Fibroblast of lung (primary cell): ENCODE results near the gene ABCA5. TPM values are rescaled to one million over a fixed set of nuclear protein-coding genes. Genes with fewer than 3 reads are reported as not detected.

Source experiments
- DNase-seq, 2 donors: peaks; one replicate each; pipeline versions ENCODE4 v3.0.0 to v3.0.0-alpha.2; 2010; ENCODE audit warnings: low read depth in 2 of 2
- H2AFZ ChIP-seq: 2 replicates; pipeline ENCODE4 v1.5.1; 2012; ENCODE audit warnings: low read length, control low read depth, inconsistent platforms
- H3K27ac ChIP-seq: 2 replicates; pipeline ENCODE4 v1.5.1; 2011; ENCODE audit warnings: low read length, control low read depth; ENCODE audit not compliant: insufficient read depth
- H3K27me3 ChIP-seq: 2 replicates; pipeline ENCODE4 v1.5.1; 2011; ENCODE audit warnings: mild to moderate bottlenecking, low read length; ENCODE audit not compliant: control insufficient read depth, insufficient read depth
- H3K36me3 ChIP-seq: 2 replicates; pipeline ENCODE4 v1.5.1; 2011; ENCODE audit warnings: low read length; ENCODE audit not compliant: control insufficient read depth, insufficient read depth
- H3K4me1 ChIP-seq: 2 replicates; pipeline ENCODE4 v1.5.1; 2011; ENCODE audit warnings: low read length; ENCODE audit not compliant: control insufficient read depth, insufficient read depth; ENCODE audit errors: extremely low read depth
- H3K4me2 ChIP-seq: 2 replicates; pipeline ENCODE4 v1.5.1; 2011; ENCODE audit warnings: low read length, control low read depth; ENCODE audit not compliant: insufficient read depth; ENCODE audit errors: extremely low read depth
- H3K4me3 ChIP-seq, 4 experiments: fragments of 200-600 bp in 1 of 4; sonication (generic) in 1 of 4; replicated peaks in 1 of 4; 2 replicates each; pipeline ENCODE4 v1.5.1; 2011 to 2016; ENCODE audit warnings: low read length in 4 of 4, low read depth in 3 of 4, mild to moderate bottlenecking in 3 of 4, control low read depth in 2 of 4, inconsistent platforms in 1 of 4, mixed read lengths in 1 of 4; ENCODE audit not compliant: insufficient read depth in 1 of 4; ENCODE audit errors: control extremely low read depth in 1 of 4
- H3K79me2 ChIP-seq: 2 replicates; pipeline ENCODE4 v1.5.1; 2012; ENCODE audit warnings: mild to moderate bottlenecking, low read length, inconsistent platforms; ENCODE audit not compliant: control insufficient read depth, insufficient read depth
- H3K9ac ChIP-seq: 2 replicates; pipeline ENCODE4 v1.5.1; 2011; ENCODE audit warnings: mild to moderate bottlenecking, low read length, control low read depth; ENCODE audit not compliant: insufficient read depth
- H3K9me3 ChIP-seq: 2 replicates; pipeline ENCODE4 v1.5.1; 2012; ENCODE audit warnings: low read depth, low read length; ENCODE audit not compliant: control insufficient read depth, insufficient read depth
- H4K20me1 ChIP-seq: 2 replicates; pipeline ENCODE4 v1.5.1; 2011; ENCODE audit warnings: low read length; ENCODE audit not compliant: control insufficient read depth, insufficient read depth; ENCODE audit errors: extremely low read depth
- EZH2 ChIP-seq: IDR thresholded peaks from 2 replicates; pipeline ENCODE4 v1.5.1; 2012; ENCODE audit warnings: low read length, control low read depth, mild to moderate bottlenecking; ENCODE audit errors: missing control alignments
- polyA plus RNA-seq, 2 donors: library from polyadenylated mRNA; depleted of rRNA in 1 of 2; stranded (reverse) in 1 of 2; unstranded in 1 of 2; fragments of >200 nt; gene quantifications; 2 replicates each; pipeline ENCODE4 v1.2.1, GENCODE V29; 2011 to 2012; ENCODE audit warnings: missing spikeins in 1 of 2
- total RNA-seq: library from RNA; depleted of rRNA; stranded (reverse); fragments of >200 nt; gene quantifications from 2 replicates; pipeline ENCODE4 v1.2.1, GENCODE V29; 2014
- TF ChIP-seq, protein P1 (sequence below), 2 donors: IDR thresholded peaks in 1 of 2; conservative IDR thresholded peaks in 1 of 2; 1 replicate in 1 of 2; 2 replicates in 1 of 2; pipeline ENCODE4 v1.5.1; 2011 to 2012; ENCODE audit warnings: low read length in 2 of 2, control low read depth in 1 of 2, inconsistent platforms in 1 of 2, low read depth in 1 of 2, mild to moderate bottlenecking in 1 of 2

Gene ABCA5
- total and polyA plus RNA-seq, 2 donors (not counting 1 experiment from before 2014, with no cell fraction given): 13.1 to 17.5 TPM

DNA sequence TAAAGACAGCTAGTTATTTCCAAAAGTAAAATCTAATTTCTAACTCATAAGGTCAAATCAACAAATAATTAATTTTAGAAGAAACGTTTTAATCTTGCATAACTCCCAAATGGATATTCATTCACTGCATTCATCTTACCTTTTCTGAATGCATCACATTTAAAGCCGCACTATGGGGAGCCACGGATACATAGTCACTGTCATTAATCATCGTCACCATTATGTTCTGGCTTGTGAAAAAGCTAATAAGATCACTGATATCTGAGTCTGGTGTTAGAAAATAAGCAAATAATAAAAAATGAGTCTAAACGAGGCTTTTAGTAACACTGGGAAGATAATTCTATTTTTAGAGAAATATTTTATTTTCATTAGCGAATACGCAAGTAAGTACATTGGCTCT, 55.9 kb downstream of the ABCA5 start:
- H4K20me1 ChIP-seq: no peaks in the 10 kb centered on the region
- H3K79me2 ChIP-seq: no peaks in the 10 kb centered on the region
- no peak overlapping the region for H3K4me3 ChIP-seq
- H3K9me3 ChIP-seq: no peaks in the 10 kb centered on the region
- no peak for DNase-seq
- H2AFZ ChIP-seq: no peak overlapping the region
- H3K27me3 ChIP-seq: no peaks in the 10 kb centered on the region
- H3K9ac ChIP-seq: no peak overlapping the region
- TF ChIP-seq, protein P1, sequence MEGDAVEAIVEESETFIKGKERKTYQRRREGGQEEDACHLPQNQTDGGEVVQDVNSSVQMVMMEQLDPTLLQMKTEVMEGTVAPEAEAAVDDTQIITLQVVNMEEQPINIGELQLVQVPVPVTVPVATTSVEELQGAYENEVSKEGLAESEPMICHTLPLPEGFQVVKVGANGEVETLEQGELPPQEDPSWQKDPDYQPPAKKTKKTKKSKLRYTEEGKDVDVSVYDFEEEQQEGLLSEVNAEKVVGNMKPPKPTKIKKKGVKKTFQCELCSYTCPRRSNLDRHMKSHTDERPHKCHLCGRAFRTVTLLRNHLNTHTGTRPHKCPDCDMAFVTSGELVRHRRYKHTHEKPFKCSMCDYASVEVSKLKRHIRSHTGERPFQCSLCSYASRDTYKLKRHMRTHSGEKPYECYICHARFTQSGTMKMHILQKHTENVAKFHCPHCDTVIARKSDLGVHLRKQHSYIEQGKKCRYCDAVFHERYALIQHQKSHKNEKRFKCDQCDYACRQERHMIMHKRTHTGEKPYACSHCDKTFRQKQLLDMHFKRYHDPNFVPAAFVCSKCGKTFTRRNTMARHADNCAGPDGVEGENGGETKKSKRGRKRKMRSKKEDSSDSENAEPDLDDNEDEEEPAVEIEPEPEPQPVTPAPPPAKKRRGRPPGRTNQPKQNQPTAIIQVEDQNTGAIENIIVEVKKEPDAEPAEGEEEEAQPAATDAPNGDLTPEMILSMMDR (conservative IDR thresholded peaks at IDR 0.05 in 1 of 2, IDR thresholded peaks at IDR 0.05 in 1 of 2; ENCODE audit: low read depth in 1 of 2, low read length in 2 of 2): no peak
- TF ChIP-seq EZH2: no peak
- H3K4me2 ChIP-seq: no peak overlapping the region
- H3K4me1 ChIP-seq: no peaks in the 10 kb centered on the region
- H3K36me3 ChIP-seq: no peaks in the 10 kb centered on the region
- no peak overlapping the region for H3K27ac ChIP-seq

DNA sequence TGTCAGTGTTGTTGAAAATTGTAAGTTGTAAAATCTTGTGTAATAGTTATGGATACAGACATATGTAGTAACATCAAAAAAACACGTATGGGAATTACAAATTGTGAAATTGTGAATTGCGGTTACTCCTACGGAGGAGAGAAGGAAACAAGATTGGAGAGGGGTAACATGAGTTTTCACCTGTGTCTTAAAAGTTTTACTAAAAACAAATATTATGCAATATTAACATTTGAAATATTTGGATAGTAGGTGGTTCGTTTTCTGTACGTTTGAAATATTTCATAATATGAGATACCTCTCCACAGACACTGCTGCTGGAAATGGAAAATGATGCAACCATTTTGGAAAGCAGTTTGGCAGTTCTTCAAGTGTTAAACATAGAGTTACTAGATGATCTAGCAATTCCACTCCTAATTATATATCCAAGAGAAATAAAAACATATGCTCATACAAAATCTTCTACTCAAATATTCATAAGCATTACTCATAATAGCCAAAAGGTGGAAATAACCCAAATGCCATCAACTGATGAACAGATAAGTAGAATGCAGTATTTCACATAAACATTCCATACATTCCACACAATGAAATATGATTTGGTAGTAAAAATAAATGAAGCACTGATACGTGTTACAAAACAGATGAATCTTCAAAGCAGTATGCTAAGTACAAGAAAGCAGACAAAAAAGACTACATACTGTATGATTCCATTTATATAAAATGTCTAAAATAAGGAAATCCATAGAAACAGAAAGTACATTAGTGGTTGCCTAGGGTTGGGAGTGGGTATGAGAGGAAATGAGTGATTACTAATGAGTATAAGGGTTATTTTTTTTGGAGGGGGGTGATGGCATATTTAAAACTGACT, 57.6 kb downstream of the ABCA5 start:
- Histone ChIP-seq H2AFZ (no peak overlapping the region), H3K36me3 (no peaks in the 10 kb centered on the region), H3K79me2 (no peaks in the 10 kb centered on the region), H4K20me1 (no peaks in the 10 kb centered on the region), H3K4me3 (no peak overlapping the region), H3K9ac (no peak overlapping the region), H3K4me1 (no peaks in the 10 kb centered on the region), H3K4me2 (peak overlapping the region; percentile 2), H3K27me3 (no peaks in the 10 kb centered on the region), H3K9me3 (no peaks in the 10 kb centered on the region), H3K27ac (no peak overlapping the region)
- no peak for TF ChIP-seq EZH2
- TF ChIP-seq, protein P1 (conservative IDR thresholded peaks at IDR 0.05 in 1 of 2, IDR thresholded peaks at IDR 0.05 in 1 of 2; ENCODE audit: low read depth in 1 of 2, low read length in 2 of 2): no peak
- DNase-seq: peak; percentile 62 to 79

DNA sequence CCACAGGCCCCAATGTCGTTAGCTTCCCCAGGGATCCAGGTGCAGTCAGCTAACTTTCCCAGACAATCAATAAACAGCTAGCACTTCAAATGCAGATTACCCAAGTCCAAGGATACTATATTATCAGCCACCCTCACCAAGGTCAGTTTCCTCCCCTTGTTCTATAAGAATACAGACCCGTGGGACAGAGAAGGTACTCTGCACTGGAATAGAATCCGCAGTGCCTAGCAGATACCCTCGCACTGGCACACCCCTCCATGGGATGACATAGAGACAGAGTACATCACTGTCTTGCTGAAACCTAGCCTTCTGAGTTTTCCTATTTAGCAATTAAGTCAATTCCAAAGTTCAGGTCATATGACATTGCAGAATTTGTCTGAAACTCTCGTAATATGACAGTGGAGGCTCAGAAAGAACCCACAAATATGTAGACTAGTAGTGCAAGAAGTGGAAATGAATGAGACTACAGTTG, 58.4 kb downstream of the ABCA5 start:
- Histone ChIP-seq H3K4me3 (no peak overlapping the region), H3K4me2 (no peak overlapping the region), H3K27me3 (no peaks in the 10 kb centered on the region), H4K20me1 (no peaks in the 10 kb centered on the region), H3K27ac (no peak overlapping the region), H2AFZ (no peak overlapping the region), H3K9ac (no peak overlapping the region), H3K79me2 (no peaks in the 10 kb centered on the region), H3K4me1 (no peaks in the 10 kb centered on the region), H3K9me3 (no peaks in the 10 kb centered on the region), H3K36me3 (no peaks in the 10 kb centered on the region)
- peak in 1 of 2 donors; percentile 1 for DNase-seq
- TF ChIP-seq, protein P1 (conservative IDR thresholded peaks at IDR 0.05 in 1 of 2, IDR thresholded peaks at IDR 0.05 in 1 of 2; ENCODE audit: low read depth in 1 of 2, low read length in 2 of 2): no peak
- no peak for TF ChIP-seq EZH2
